Mucosa of stomach (tissue), 1 donor: Measurements from ENCODE around the gene USP35.
"Not testable (repeated sequence)": the region's sequence is repeated elsewhere in the genome, so short reads cannot be mapped to it uniquely, and the experiment has no call there.

Experiments
- H3K27me3 ChIP-seq: one replicate; pipeline ENCODE4 v1.7.0; 2013; ENCODE audit warnings: mild to moderate bottlenecking, low read length; ENCODE audit not compliant: control insufficient read depth, insufficient read depth
- H3K36me3 ChIP-seq: one replicate; pipeline ENCODE4 v1.7.0; 2013; ENCODE audit warnings: low read length; ENCODE audit not compliant: control insufficient read depth, insufficient read depth
- H3K4me1 ChIP-seq: one replicate; pipeline ENCODE4 v1.7.0; 2013; ENCODE audit warnings: mild to moderate bottlenecking, low read length; ENCODE audit not compliant: control insufficient read depth, insufficient read depth
- H3K4me3 ChIP-seq: one replicate; pipeline ENCODE4 v1.7.0; 2013; ENCODE audit warnings: low read length
- H3K9ac ChIP-seq: one replicate; pipeline ENCODE4 v1.7.0; 2013; ENCODE audit warnings: mild to moderate bottlenecking, low read length, moderate library complexity
- H3K9me3 ChIP-seq: one replicate; pipeline ENCODE4 v1.7.0; 2013; ENCODE audit warnings: mild to moderate bottlenecking, low read length, moderate library complexity; ENCODE audit not compliant: control insufficient read depth
- donor health status: Pancreatic carcinoma.

Gene USP35

DNA sequence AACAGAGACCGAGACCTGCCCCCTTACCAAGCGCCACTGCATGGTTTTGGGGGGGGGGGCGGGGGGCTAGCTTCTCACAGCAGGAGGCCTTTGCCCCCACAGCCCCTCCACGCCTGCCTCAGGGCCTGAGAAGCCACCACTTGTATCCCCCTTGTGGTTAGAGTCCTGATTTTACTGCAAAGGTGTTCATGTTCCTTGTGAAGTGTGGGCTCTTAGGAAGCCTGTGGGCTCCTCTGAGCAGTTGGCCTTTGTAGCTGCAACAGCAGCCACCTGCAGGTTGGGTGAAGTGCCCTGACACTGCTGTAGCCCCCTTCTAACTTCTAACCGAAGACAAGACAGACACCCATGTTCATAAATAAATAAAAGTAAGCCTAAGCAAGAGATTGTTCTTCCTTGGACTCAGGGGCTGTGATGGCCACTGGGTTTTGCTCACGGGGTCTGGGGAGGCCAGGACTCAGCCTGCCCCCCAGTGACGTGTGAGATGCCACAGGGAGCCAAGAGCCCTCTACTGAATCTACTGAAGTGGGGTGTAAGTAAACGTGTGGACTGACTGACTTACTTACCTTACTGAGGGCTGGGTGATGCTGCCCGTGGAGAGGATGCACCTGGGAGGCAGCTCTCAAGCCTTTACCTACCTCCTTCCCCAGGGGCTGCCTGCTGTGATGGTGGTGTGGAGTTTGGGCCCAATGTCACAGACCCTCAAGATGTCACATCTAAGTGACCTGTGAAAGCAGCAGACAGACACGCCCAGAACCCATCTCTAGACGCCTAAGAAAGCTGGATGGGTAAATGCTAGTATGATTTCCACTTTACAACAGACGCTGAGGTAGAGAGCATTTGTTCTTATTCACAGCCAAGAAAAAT lies 25.8 kb downstream of the USP35 start:
- Histone ChIP-seq H3K36me3 (no peaks in the 10 kb centered on the region), H3K9me3 (no peaks in the 10 kb centered on the region), H3K27me3 (no peaks in the 10 kb centered on the region), H3K9ac (no peak overlapping the region), H3K4me3 (no peak overlapping the region), H3K4me1 (no peaks in the 10 kb centered on the region)

DNA sequence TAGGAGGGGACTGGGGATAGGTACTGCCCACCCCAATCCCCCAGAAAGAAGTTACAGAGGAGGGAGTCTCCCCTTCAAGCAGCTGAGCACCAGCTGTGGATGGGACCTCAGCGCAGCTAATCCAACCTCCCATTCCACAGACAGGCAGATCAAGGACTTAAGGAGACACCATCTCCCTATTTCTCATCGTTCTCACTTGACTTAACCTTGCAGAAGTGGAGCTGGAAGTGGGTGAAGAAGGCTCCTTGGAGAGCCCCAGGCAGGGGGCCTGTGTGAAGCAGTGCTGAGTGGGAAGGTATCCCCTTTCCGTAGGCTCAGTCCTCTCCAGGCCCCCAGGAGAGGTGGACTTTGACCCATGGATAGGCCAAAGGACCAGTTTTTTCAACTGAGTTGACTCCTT lies 27.3 kb downstream of the USP35 start:
- Histone ChIP-seq H3K9ac (no peak overlapping the region), H3K36me3 (no peaks in the 10 kb centered on the region), H3K4me1 (no peaks in the 10 kb centered on the region), H3K4me3 (no peak overlapping the region), H3K27me3 (no peaks in the 10 kb centered on the region), H3K9me3 (no peaks in the 10 kb centered on the region)

DNA sequence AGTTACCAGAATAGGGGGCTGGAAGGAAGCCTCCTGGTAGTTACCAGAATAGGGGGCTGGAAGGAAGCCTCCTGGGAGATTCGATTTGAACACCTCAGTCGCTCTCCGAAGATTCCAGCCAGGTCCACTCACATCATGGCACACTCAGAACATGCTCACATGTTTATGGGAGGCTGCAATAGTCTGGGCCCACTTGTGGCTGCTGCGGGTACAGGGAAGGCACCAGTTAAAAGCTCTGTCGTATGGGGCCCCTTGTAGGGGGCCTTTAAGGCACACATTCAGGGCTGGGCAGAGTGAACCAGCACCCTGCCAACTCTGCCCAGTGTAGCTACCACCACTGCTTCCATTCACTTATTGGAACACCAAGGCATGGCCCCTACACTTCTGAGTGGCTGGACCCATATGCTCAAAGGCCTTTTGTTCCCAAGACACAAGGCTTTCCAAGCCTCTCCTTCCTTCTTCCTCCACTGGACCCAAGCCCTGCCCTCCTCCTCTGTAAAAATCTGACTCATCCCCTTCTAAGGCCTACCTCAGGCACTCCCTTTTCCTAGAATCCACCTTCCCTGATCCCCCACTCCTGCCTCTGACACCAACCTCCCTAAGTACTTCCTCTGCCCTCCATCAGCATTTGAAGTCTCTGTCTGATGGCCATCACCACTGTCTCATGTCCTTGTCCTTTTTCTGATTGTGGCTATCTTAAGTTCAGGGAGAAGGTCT lies 28.0 kb downstream of the USP35 start:
- Histone ChIP-seq H3K9me3 (no peaks in the 10 kb centered on the region), H3K9ac (no peak overlapping the region), H3K4me3 (no peak overlapping the region), H3K36me3 (no peaks in the 10 kb centered on the region), H3K27me3 (no peaks in the 10 kb centered on the region), H3K4me1 (no peaks in the 10 kb centered on the region)

DNA sequence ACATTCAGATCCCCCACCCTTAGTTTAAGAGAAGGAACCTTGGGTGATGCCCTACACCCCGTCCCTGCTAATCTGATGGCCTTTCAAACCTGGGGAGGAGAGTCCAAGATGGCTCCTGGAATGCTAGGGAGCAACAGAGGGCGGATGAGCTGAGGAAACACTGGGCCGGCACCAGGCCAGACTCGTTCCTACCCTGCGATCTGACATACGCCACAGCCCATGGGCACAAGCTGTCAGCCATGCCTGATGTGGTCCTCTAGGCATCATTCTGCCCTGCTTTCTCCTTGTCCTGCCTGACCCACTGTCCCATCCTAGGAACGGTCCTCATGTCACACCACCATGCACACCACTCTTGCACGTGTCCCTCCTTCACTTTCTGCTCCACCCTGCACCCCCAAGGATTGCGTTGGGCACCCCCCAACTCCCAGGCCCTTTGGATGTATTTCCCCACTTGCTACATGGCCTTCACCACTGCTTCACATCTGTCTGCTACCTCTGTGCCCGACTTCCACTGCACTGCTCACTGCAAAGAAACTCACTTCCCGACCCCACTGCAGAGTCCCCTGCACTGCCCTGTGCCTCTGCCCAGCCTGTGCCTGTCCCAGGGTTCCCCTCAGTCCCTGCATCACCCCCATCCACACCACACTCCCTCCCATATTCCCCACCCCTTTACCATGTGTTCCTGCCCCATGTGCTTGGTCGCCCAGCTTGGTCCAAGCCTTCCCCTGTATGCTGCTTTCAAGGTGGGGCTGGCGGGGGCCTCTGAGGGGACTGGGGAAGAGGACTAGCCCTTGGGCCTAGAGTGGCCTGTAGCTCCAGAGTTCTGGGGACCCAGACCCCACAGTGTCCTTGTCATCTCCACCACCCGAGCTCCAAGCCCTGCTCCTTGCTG lies 29.2 kb downstream of the USP35 start:
- Histone ChIP-seq H3K4me1 (no peaks in the 10 kb centered on the region), H3K9ac (no peak overlapping the region), H3K36me3 (no peaks in the 10 kb centered on the region), H3K9me3 (no peaks in the 10 kb centered on the region), H3K4me3 (no peak overlapping the region), H3K27me3 (no peaks in the 10 kb centered on the region)

DNA sequence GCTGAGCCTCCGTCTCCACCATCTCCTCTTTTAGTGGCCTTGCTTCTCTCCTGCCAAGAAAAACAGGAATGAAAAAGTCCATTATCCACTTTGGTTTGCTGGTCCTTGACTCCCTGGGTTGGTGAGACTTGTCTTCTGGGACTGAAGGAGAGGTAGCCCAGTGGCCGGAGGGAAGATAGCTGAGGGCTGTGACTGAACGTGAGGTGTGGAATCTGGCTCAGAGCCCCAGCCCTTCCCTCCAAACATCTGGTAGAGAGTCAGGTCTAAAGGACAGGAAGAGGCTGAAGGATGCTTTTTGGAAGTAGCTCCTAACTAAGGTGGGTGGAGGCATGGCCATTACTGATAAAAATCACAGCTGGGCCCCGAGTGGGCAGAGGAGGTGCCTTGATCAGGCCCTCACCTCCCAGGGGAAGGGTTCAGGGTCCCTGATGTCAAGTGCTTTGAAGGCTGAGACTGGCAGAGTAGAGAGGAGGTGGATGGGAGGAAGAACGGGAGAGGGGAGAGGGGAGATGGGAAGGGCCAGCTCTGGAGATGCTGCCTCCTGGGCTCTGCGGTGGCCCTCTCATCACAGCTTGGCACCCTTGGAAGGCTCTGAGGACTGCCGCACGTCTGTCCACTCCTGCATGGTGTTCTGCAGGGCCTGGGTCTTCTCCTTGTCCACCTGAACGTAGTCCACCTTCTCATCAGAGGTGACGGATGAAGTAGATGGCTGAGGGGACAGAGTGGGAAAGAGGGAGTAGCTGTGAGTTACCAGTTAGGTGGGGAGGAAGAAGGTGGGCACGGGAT lies 30.2 kb downstream of the USP35 start:
- H3K4me1 ChIP-seq, result no peaks in the 10 kb centered on the region
- H3K4me3 ChIP-seq, result no peak overlapping the region
- no peak overlapping the region for H3K9ac ChIP-seq
- H3K36me3 ChIP-seq, result no peaks in the 10 kb centered on the region
- H3K9me3 ChIP-seq, result no peaks in the 10 kb centered on the region
- H3K27me3 ChIP-seq, result no peaks in the 10 kb centered on the region

DNA sequence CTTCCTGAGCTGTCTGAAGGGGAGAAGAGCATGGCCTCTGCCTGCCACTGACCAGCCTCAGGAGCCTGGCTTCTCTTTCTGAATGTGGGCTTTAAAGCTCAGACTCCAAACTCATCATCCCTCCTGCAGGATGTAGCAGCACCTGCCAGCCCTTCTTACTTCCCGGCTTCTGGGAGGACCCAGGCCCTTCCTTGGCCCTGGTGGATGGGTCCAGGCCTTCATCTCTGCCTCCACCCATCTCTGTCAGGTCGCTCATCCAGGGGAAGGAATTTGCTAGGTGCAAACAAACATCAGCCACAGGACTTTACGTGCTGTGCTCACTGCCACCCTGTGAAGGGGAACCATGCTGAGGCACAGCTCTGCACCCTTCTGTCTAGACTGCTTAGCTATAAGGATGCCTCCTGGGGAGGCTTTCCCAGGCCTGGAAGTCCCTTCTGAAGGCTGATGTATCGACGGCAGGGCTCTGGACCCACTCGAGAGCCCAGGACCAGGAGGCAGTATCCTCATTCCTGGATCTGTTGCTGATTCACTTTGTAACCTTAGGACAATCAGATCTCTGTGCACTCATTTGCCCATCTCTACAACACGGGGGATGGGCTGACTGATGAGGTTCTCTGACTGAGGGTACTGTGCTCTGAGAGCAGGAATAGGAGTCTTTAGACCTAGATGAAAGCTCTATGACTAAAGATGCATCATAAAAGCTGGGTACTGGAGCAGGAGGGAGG lies 30.9 kb downstream of the USP35 start:
- Histone ChIP-seq H3K9me3 (no peaks in the 10 kb centered on the region), H3K4me3 (no peak overlapping the region), H3K36me3 (no peaks in the 10 kb centered on the region), H3K27me3 (no peaks in the 10 kb centered on the region), H3K9ac (no peak overlapping the region), H3K4me1 (no peaks in the 10 kb centered on the region)

DNA sequence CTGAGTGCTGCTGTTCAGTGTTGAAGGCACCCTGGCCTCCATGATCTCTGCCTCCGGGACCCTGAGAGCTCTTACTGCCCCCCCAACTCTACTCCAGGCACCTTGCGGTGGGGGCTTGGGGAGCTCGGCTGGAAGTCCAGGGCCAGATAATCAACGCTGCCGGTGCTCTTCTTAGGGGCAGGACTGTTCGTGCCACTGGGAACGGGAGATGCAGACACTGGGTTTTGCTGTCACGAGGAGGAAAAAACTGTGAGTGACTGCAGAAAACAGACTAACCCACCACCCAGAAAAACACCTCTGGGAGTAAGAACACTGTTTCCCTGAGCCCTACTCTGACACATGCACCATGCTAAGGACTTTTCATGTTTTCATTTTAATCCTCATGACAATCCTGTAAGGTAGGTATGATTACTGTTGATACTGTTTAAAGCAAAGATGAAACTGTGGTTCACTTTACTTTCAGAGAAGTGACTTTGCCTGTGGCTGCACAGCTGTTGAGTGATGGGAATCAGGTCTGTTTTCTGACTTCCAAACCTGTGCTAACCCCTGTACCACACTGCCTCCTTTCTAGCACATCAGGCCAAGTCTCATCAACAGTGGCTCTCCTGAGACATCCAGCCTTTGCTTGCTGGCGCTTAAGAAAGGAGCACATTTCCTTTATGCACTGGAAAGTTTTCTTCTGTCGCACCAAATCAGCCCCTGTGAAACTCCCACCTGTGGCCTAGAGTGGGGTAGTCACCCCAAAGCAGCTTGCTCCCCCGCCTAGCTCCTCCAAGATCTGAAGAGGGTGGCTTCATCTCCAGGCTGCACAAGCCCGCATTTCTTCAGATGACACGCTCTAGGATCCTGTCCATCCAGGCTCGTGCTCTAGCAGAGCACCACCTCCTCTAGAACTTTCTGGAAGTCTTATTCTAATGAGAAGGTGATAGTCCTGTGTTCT lies 31.8 kb downstream of the USP35 start:
- no peak overlapping the region for H3K4me3 ChIP-seq
- no peak overlapping the region for H3K9ac ChIP-seq
- no peaks in the 10 kb centered on the region for H3K4me1 ChIP-seq
- no peaks in the 10 kb centered on the region for H3K9me3 ChIP-seq
- H3K27me3 ChIP-seq, result no peaks in the 10 kb centered on the region
- H3K36me3 ChIP-seq, result no peaks in the 10 kb centered on the region

DNA sequence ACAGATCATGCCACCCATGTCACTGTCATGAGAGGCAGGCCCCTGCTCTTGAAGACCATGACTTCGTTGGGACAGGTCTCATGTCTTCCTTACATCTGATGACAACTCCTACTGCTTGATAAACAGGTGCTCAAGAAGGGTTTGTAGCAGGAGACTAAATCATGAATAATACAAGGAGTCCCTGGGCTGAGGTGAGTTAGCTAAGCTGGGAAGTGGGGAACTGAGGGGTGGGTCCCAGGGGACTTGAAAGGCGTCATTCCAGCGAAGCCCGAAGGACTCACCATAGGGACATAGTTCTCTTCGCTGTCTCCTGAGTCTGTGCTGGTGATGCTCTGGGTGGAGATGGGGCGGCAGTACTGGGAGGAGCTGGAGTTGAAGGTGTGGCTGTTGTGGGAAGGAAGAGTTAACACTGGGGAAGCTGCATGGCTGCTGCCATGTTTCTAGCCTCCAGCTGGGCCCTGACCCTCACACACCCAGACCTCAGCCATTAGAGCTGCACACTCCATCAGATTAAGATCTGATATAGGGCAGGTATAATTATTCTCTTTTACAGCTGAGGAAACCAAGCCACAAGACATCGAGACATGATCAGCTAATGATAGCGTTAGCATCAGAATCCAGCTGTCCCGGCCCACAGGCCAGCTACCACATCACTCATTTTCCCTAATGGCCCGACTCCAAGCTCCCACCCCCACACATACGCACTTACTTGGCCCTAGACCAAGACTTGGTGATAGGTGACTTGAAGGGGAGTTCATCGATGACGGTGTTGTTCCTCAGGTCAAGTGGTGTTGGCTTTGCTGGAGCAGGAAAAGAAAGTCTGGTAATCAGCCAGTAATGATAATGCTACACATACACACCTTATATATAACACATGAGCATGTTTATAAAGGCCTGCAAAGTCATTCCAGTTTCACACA lies 32.9 kb downstream of the USP35 start:
- no peaks in the 10 kb centered on the region for H3K4me1 ChIP-seq
- no peak overlapping the region for H3K9ac ChIP-seq
- H3K4me3 ChIP-seq, result no peak overlapping the region
- H3K9me3 ChIP-seq, result no peaks in the 10 kb centered on the region
- H3K27me3 ChIP-seq, result no peaks in the 10 kb centered on the region
- H3K36me3 ChIP-seq, result no peaks in the 10 kb centered on the region

DNA sequence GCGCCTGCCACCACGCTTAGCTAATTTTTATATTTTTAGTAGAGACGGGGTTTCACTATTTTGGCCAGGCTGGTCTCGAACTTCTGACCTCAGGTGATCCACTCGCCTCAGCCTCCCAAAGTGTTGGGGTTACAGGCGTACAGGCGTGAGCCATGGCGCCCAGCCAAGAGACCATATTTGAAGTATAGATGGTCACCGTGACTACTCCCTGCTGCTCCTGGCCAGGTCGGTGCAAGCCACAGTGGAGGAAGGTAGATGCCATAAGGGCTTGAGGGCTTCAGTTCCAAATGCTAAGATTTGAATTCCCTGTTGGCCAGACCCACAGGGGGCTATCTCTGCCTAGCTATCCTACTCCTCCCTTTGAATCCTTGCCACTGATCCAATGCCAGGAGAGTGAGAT lies 34.0 kb downstream of the USP35 start:
- H3K27me3 ChIP-seq, H3K9me3 ChIP-seq, H3K36me3 ChIP-seq, H3K9ac ChIP-seq, H3K4me1 ChIP-seq, H3K4me3 ChIP-seq: not testable (repeated sequence)
